ENCODE measurements around the gene EPHB1.

DNA sequence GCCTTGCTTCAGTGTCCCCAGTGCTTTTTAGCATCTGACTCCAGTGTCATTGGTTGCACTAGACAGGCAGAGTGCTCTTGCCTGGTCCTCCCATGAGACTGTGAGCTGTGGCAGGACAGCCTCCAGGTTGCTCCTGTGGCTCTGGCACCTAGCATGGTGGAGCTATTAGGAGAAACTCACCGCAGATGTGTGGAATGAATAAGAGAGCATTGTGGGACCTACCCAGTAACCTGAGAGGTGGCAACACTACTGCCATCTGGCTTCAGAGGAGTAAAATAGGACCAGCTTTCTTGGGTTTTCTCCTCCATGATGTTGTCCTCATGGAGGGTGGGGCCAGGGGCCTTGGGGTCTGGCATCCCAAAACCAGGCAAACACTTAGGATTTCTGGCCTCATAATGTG, 183.6 kb downstream of the EPHB1 start:
- TF ChIP-seq ELF1 (IDR thresholded peaks at IDR 0.05) (no peak), EP300 (IDR thresholded peaks at IDR 0.05; ENCODE audit: borderline replicate concordance in 1 of 2, low read depth in 1 of 2, low read length in 1 of 2) (no peak), CHD2 (IDR thresholded peaks at IDR 0.05; ENCODE audit: low read length, partially characterized antibody) (no peak), GABPA (IDR thresholded peaks at IDR 0.05; ENCODE audit: low read depth) (no peak), EZH2phosphoT487 (IDR thresholded peaks at IDR 0.05; ENCODE audit: borderline replicate concordance, low read depth) (no peak), POLR2AphosphoS5 (IDR thresholded peaks at IDR 0.05; ENCODE audit: low read depth, low read length) (no peak), YY1 (IDR thresholded peaks at IDR 0.05; ENCODE audit: low read depth) (no peak), MXI1 (IDR thresholded peaks at IDR 0.05; ENCODE audit: low read depth, low read length) (no peak)
- TF ChIP-seq, protein P1, sequence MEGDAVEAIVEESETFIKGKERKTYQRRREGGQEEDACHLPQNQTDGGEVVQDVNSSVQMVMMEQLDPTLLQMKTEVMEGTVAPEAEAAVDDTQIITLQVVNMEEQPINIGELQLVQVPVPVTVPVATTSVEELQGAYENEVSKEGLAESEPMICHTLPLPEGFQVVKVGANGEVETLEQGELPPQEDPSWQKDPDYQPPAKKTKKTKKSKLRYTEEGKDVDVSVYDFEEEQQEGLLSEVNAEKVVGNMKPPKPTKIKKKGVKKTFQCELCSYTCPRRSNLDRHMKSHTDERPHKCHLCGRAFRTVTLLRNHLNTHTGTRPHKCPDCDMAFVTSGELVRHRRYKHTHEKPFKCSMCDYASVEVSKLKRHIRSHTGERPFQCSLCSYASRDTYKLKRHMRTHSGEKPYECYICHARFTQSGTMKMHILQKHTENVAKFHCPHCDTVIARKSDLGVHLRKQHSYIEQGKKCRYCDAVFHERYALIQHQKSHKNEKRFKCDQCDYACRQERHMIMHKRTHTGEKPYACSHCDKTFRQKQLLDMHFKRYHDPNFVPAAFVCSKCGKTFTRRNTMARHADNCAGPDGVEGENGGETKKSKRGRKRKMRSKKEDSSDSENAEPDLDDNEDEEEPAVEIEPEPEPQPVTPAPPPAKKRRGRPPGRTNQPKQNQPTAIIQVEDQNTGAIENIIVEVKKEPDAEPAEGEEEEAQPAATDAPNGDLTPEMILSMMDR (IDR thresholded peaks at IDR 0.05), result no peak
- TF ChIP-seq, protein P2, sequence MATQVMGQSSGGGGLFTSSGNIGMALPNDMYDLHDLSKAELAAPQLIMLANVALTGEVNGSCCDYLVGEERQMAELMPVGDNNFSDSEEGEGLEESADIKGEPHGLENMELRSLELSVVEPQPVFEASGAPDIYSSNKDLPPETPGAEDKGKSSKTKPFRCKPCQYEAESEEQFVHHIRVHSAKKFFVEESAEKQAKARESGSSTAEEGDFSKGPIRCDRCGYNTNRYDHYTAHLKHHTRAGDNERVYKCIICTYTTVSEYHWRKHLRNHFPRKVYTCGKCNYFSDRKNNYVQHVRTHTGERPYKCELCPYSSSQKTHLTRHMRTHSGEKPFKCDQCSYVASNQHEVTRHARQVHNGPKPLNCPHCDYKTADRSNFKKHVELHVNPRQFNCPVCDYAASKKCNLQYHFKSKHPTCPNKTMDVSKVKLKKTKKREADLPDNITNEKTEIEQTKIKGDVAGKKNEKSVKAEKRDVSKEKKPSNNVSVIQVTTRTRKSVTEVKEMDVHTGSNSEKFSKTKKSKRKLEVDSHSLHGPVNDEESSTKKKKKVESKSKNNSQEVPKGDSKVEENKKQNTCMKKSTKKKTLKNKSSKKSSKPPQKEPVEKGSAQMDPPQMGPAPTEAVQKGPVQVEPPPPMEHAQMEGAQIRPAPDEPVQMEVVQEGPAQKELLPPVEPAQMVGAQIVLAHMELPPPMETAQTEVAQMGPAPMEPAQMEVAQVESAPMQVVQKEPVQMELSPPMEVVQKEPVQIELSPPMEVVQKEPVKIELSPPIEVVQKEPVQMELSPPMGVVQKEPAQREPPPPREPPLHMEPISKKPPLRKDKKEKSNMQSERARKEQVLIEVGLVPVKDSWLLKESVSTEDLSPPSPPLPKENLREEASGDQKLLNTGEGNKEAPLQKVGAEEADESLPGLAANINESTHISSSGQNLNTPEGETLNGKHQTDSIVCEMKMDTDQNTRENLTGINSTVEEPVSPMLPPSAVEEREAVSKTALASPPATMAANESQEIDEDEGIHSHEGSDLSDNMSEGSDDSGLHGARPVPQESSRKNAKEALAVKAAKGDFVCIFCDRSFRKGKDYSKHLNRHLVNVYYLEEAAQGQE (IDR thresholded peaks at IDR 0.05; ENCODE audit: low read depth, low read length), result no peak
